Peyer's patch (tissue), 4 donors: ENCODE results near the gene MAD1L1. TPM values are rescaled to one million over a fixed set of nuclear protein-coding genes. Genes with fewer than 3 reads are reported as not detected.

Source experiments
- DNase-seq, 3 donors: peaks; one replicate each; pipeline ENCODE4 v3.0.0-alpha.2; 2017 to 2019
- H3K27ac ChIP-seq, 4 donors: fragments of 200-600 bp; sonication (generic); one replicate each; pipeline ENCODE4 v1.5.1; 2016 to 2019
- H3K27me3 ChIP-seq, 2 donors: fragments of 200-600 bp; sonication (generic); one replicate each; pipeline ENCODE4 v1.5.1; 2019
- H3K36me3 ChIP-seq, 3 donors: fragments of 200-600 bp; sonication (generic); one replicate each; pipeline ENCODE4 v1.5.1; 2016 to 2019
- H3K4me1 ChIP-seq, 4 donors: fragments of 200-600 bp; sonication (generic); one replicate each; pipeline ENCODE4 v1.5.1; 2016 to 2019
- H3K4me3 ChIP-seq, 4 donors: fragments of 200-600 bp; sonication (generic); 1 replicate in 3 of 4; 2 replicates in 1 of 4; pipeline ENCODE4 v1.5.1; 2016 to 2019; ENCODE audit warnings: mild to moderate bottlenecking in 1 of 4
- H3K9me3 ChIP-seq, 4 donors: fragments of 200-600 bp; sonication (generic); one replicate each; pipeline ENCODE4 v1.5.1; 2016 to 2019; ENCODE audit warnings: mild to moderate bottlenecking in 1 of 4
- CTCF ChIP-seq, 6 experiments: fragments of 450-650 bp in 4 of 6; fragments of 200-600 bp in 2 of 6; sonication (generic) in 1 of 6; IDR thresholded peaks; one replicate each; pipeline ENCODE4 v1.5.1; 2017 to 2019; ENCODE audit warnings: antibody characterized with exemption in 6 of 6, mild to moderate bottlenecking in 3 of 6, moderate library complexity in 1 of 6
- POLR2A ChIP-seq, 2 donors: fragments of 450-650 bp; IDR thresholded peaks; one replicate each; pipeline ENCODE4 v1.5.1; 2017; ENCODE audit warnings: antibody characterized with exemption in 2 of 2, mild to moderate bottlenecking in 2 of 2, moderate library complexity in 2 of 2
- total RNA-seq, 4 donors: library from RNA; depleted of rRNA; stranded (reverse); fragments of >200 nt; gene quantifications; one replicate each; pipeline ENCODE4 v1.1.0, GENCODE V29; 2016

The MAD1L1 gene
- total RNA-seq, 4 donors from 2014 or later, result 43.9 to 417 (median 59.1) TPM

DNA sequence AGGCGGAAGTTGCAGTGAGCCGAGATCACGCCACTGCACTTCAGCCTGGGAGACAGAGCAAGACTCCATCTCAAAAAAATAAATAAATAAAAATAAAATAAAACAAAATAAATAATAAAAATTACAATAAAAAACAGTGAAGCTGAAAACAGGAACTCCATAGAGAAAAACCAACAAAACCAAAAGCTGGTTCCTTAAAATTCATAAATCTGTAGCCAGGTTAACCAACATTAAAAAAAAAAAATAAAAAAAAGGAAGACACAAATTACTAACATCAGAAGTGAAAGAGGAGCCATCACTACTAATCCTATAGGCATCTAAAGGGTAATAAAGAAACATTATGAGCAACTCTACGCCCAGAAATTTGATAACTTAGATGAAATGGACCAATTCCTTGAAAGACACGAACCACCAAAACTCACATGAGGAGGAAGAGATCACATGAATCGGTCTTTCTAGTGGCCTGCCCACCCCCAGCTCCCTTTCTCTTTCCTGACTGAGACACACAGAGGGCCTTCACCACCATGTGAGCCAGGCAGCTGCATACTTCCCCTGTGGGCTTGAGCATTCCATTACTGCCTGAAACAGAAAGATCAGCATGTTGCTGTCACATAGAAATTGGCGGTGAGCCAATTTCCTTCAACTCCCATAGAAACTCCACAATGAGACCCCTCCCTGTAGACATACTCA is 208.7 kb downstream of the MAD1L1 start:
- Histone ChIP-seq H3K36me3 (no peaks in the 10 kb centered on the region), H3K27me3 (no peaks in the 10 kb centered on the region), H3K9me3 (peaks cover 0 to 17% (median 2%) of the 10 kb centered on the region in 4 donors), H3K4me3 (no peak overlapping the region), H3K27ac (no peak overlapping the region), H3K4me1 (peaks cover 0 to 7% (median 4%) of the 10 kb centered on the region in 4 donors)
- DNase-seq, result peak in 1 of 3 donors; percentile 12
- TF ChIP-seq POLR2A (IDR thresholded peaks at IDR 0.05) (no peak), CTCF (IDR thresholded peaks at IDR 0.05) (no peak)

- peaks cover 0 to 7% (median 4%) of the 10 kb centered on the region in 4 donors for H3K4me1 ChIP-seq
- no peaks in the 10 kb centered on the region for H3K36me3 ChIP-seq
- no peak for TF ChIP-seq CTCF (IDR thresholded peaks at IDR 0.05)
- no peak for TF ChIP-seq POLR2A (IDR thresholded peaks at IDR 0.05)
- H3K27ac ChIP-seq, result no peak overlapping the region
- no peaks in the 10 kb centered on the region for H3K27me3 ChIP-seq
- peaks cover 0 to 12% (median 0%) of the 10 kb centered on the region in 4 donors for H3K9me3 ChIP-seq
- no peak overlapping the region for H3K4me3 ChIP-seq
- no peak for DNase-seq
Observed at GRCh38 chr7:2022737-2023250, 210.0 kb downstream of the MAD1L1 start.

DNA sequence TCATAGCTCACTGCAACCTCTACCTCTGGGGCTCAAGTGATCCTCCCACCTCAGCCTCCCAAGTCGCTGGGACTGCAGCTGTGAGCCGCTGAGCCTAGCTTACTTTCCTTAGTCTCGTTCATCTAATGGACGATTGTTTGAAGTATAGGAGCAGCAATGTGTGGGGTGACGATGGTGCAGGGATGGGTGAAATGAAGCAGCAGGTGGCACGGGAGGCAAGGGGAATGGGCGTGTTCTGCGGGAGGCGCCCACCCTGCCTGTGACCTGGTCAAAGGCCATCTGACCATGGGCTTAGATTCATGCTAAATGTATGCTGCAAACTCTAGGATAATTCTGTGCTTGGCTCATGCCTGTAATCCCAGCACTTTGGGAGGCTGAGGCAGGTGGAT is 210.7 kb downstream of the MAD1L1 start:
- Histone ChIP-seq H3K27me3 (no peaks in the 10 kb centered on the region), H3K4me3 (no peak overlapping the region), H3K27ac (no peak overlapping the region), H3K36me3 (no peaks in the 10 kb centered on the region), H3K9me3 (peaks cover 0 to 12% (median 0%) of the 10 kb centered on the region in 4 donors), H3K4me1 (peaks cover 0 to 7% (median 4%) of the 10 kb centered on the region in 4 donors)
- peak in 1 of 3 donors; percentile 27 for DNase-seq
- TF ChIP-seq POLR2A (IDR thresholded peaks at IDR 0.05) (no peak), CTCF (IDR thresholded peaks at IDR 0.05) (no peak)

GRCh38 chr7:2019711-2020511 is 212.8 kb downstream of the MAD1L1 start:
- no peak for TF ChIP-seq POLR2A (IDR thresholded peaks at IDR 0.05)
- no peak for TF ChIP-seq CTCF (IDR thresholded peaks at IDR 0.05)
- H3K27me3 ChIP-seq, result no peaks in the 10 kb centered on the region
- DNase-seq, result peak; percentile 55 to 79 (median 64)
- H3K36me3 ChIP-seq, result no peaks in the 10 kb centered on the region
- H3K4me1 ChIP-seq, result peaks cover 0 to 7% (median 4%) of the 10 kb centered on the region in 4 donors
- H3K27ac ChIP-seq, result peak overlapping the region; percentile 34 to 66 (median 60)
- H3K9me3 ChIP-seq, result peaks cover 0 to 5% (median 0%) of the 10 kb centered on the region in 4 donors
- peak overlapping the region in 3 of 4 donors; percentile 11 to 30 (median 19) for H3K4me3 ChIP-seq

DNA sequence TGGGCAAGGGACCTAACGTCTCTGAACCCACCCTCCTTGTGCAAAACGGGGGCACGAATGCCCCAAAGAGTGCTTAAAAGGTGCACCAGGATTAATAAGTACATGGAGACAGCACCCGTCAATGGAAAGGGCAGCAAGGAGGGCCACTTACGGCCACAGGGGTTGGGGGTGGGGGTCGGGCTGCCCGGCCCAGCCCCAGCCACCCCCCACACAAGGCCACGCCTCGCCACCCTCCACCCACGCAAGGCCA is 213.4 kb downstream of the MAD1L1 start:
- no peak for TF ChIP-seq POLR2A (IDR thresholded peaks at IDR 0.05)
- TF ChIP-seq CTCF (IDR thresholded peaks at IDR 0.05), result no peak
- no peaks in the 10 kb centered on the region for H3K9me3 ChIP-seq
- no peak for DNase-seq
- no peaks in the 10 kb centered on the region for H3K27me3 ChIP-seq
- peak overlapping the region in 2 of 4 donors; percentile 3 to 19 for H3K4me3 ChIP-seq
- H3K4me1 ChIP-seq, result peaks cover 0 to 7% (median 4%) of the 10 kb centered on the region in 4 donors
- H3K27ac ChIP-seq, result peak overlapping the region; percentile 34 to 66 (median 60)
- H3K36me3 ChIP-seq, result no peaks in the 10 kb centered on the region
